Measurements from ENCODE around the gene MRAS.

GRCh38 chr3:138310494-138310893 is 37.9 kb upstream of the MRAS start:
- TF ChIP-seq CTCF (IDR thresholded peaks at IDR 0.05; ENCODE audit: insufficient read depth, low read depth, low read length) (no peak), EZH2 (IDR thresholded peaks at IDR 0.05; ENCODE audit: insufficient read depth, low read length) (no peak)
